Stomach (tissue), 4 donors: ENCODE results near the gene SLC25A20.

Experiments
- CTCF ChIP-seq, 7 experiments: fragments of 450-650 bp in 4 of 7; fragments of 200-600 bp in 3 of 7; sonication (generic) in 3 of 7; IDR thresholded peaks; one replicate each; pipeline ENCODE4 v1.5.1; 2016 to 2019; ENCODE audit warnings: antibody characterized with exemption in 7 of 7, control low read depth in 2 of 7, mild to moderate bottlenecking in 1 of 7
- POLR2A ChIP-seq, 4 donors: fragments of 450-650 bp; IDR thresholded peaks; one replicate each; pipeline ENCODE4 v1.6.1; 2016; ENCODE audit warnings: antibody characterized with exemption in 4 of 4, control low read depth in 2 of 4, mild to moderate bottlenecking in 1 of 4, moderate library complexity in 1 of 4
- POLR2AphosphoS5 ChIP-seq, 3 donors: sonication (generic); formaldehyde crosslinking; IDR thresholded peaks; one replicate each; pipeline ENCODE4 v1.6.1; 2016; ENCODE audit warnings: antibody characterized with exemption in 3 of 3

DNA sequence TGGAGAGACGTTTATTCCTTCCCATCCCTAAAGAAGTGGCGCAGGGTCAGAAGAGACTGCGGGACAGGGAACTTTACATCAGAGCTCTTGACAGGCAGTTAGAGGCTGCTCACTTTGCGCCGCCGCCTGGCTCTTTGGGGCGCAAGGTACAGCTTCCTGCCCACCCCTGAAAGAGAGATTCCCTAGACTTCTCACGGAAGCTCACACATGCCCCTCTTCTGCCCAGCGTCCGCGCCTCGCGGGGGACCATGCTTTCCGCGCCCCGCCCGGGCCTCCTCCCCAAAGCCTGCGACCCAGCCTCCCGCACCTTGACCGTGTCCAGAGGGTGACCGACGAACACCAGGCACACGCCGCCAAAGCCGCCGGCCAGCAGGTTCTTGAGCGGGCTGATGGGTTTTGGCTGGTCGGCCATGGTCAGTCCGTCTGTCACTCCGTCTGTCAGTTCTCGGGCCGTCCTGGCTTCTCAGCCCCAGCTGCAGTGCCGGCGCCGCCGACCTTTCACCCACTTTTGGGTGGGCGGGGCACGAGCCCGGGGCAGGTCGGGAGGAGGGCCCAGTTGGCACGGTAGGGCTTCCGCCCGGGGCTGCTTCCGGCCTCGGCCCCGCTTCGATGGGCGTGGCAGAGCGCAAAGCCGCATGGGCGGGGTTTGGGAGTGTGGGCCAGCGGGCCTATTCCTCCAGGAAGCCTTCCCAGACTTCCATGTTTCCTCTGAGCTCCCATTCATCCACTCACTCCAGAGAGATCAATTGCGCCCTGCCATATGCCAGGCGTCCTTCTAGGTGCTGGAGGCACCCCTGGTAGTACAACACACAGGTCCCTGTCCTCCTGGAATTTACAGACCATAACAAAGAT is at the start of gene SLC25A20:
- TF ChIP-seq POLR2A (IDR thresholded peaks at IDR 0.05): no peak
- no peak for TF ChIP-seq CTCF (IDR thresholded peaks at IDR 0.05)
- peak; percentile 68 to 91 (median 87) for TF ChIP-seq POLR2AphosphoS5 (IDR thresholded peaks at IDR 0.05)
